Nephron progenitor cell (in vitro differentiated cells): ENCODE data around the gene MDM1.
A peak's percentile ranks its signal among the peaks of the same experiment; 100 is the strongest.

Source experiments
- DNase-seq: peaks from one replicate; pipeline ENCODE4 v3.0.0; 2021
- H3K27ac Mint-ChIP-seq: 2 replicates; pipeline ENCODE4 v1.8.0; 2021; ENCODE audit warnings: mild to moderate bottlenecking, moderate library complexity, mixed read lengths
- H3K27me3 Mint-ChIP-seq: 2 replicates; pipeline ENCODE4 v1.8.0; 2021; ENCODE audit warnings: mild to moderate bottlenecking, low read depth, mixed read lengths; ENCODE audit not compliant: poor library complexity
- H3K36me3 Mint-ChIP-seq: 2 replicates; pipeline ENCODE4 v1.8.0; 2021; ENCODE audit warnings: low read depth, mixed read lengths
- H3K4me1 Mint-ChIP-seq: 2 replicates; pipeline ENCODE4 v1.8.0; 2021; ENCODE audit warnings: mixed read lengths
- H3K4me3 Mint-ChIP-seq: 2 replicates; pipeline ENCODE4 v1.8.0; 2021; ENCODE audit warnings: mild to moderate bottlenecking, moderate library complexity, mixed read lengths
- H3K9me3 Mint-ChIP-seq: 2 replicates; pipeline ENCODE4 v1.8.0; 2021; ENCODE audit warnings: mild to moderate bottlenecking, moderate library complexity, mixed read lengths
- TF ChIP-seq, protein P1 (sequence below): fragments of 200-600 bp; sonication (generic); IDR thresholded peaks from 2 replicates; pipeline ENCODE4 v1.5.0; 2021; ENCODE audit warnings: antibody characterized with exemption

Gene MDM1

GRCh38 chr12:68342966-68343365, 10.8 kb upstream of the MDM1 start:
- Mint-ChIP-seq H3K27ac (no peak overlapping the region), H3K9me3 (no peaks in the 10 kb centered on the region)
- TF ChIP-seq, protein P1, sequence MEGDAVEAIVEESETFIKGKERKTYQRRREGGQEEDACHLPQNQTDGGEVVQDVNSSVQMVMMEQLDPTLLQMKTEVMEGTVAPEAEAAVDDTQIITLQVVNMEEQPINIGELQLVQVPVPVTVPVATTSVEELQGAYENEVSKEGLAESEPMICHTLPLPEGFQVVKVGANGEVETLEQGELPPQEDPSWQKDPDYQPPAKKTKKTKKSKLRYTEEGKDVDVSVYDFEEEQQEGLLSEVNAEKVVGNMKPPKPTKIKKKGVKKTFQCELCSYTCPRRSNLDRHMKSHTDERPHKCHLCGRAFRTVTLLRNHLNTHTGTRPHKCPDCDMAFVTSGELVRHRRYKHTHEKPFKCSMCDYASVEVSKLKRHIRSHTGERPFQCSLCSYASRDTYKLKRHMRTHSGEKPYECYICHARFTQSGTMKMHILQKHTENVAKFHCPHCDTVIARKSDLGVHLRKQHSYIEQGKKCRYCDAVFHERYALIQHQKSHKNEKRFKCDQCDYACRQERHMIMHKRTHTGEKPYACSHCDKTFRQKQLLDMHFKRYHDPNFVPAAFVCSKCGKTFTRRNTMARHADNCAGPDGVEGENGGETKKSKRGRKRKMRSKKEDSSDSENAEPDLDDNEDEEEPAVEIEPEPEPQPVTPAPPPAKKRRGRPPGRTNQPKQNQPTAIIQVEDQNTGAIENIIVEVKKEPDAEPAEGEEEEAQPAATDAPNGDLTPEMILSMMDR, result no peak

DNA sequence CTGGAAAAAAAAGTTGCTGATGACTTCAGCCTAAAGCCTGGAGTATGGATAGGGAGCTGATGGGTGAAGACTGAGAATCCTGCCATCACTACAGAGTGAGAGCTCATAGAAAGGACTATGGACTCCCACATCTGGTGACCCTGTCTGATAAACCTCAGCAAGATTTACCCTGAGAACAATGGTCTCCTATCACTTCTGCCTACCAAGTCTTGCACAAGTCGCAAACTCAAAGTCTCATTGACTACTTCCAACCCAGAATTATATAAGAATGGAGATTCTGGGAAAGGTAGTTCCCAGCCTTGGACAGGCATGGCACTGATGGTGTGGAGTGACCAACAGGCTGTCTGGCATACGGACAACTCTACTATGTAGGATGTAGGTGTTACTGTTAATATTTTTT, 9.7 kb upstream of the MDM1 start:
- DNase-seq, result no peak
- TF ChIP-seq, protein P1, result no peak
- H3K36me3 Mint-ChIP-seq, result no peaks in the 10 kb centered on the region
- H3K27ac Mint-ChIP-seq, result no peak overlapping the region
- H3K4me1 Mint-ChIP-seq, result no peaks in the 10 kb centered on the region
- peaks cover 4% of the 10 kb centered on the region for H3K27me3 Mint-ChIP-seq
- H3K9me3 Mint-ChIP-seq, result no peaks in the 10 kb centered on the region
- H3K4me3 Mint-ChIP-seq, result no peak overlapping the region

More at GRCh38 chr12:68342966-68343365, 10.8 kb upstream of the MDM1 start:
- no peaks in the 10 kb centered on the region for H3K27me3 Mint-ChIP-seq
- H3K4me1 Mint-ChIP-seq, result no peaks in the 10 kb centered on the region
- H3K36me3 Mint-ChIP-seq, result no peaks in the 10 kb centered on the region
- no peak for DNase-seq
- no peak overlapping the region for H3K4me3 Mint-ChIP-seq

DNA sequence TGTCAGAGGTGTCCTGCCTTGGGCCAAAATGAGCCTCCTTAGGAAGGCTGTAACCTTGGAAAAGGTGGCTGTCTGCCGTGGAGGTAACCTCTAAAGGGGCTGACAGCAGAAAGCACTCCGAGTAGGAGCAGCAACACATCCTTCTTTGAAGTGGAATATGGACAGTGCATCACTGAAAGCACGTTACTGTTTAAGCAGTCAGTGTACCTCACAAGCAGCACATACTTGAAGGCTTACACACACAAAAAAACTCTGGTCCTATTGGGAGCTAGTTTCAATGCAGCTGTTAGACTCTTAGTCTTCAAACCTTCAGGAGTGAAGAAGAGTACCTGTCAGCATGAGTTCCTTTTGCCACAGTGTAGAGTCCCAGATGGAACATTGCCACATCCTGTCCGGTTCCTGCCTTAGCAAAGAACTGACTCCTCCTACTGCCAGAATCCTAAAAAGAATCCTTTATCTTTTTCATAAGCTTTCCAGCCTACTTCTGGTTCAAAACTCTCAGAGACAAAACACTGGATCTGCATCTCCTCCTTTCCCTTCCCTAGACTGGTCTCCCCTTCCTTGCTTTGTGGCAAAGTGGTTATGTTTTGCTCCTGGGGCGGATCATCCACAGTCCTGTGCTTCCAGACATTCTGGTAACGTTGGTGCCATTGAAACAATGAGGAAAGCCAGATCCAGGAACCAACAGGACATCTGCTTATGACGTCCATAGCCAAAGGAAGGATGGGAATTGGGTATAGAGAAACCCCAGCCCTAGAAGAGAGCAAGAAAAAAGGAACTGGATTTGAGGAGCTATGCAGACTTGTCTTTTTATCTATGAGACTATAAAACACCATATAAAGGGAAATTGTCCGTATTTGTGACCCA, 8.5 kb upstream of the MDM1 start:
- Mint-ChIP-seq H3K27me3 (peaks cover 4% of the 10 kb centered on the region), H3K4me3 (no peak overlapping the region), H3K4me1 (no peaks in the 10 kb centered on the region), H3K27ac (no peak overlapping the region), H3K9me3 (no peaks in the 10 kb centered on the region), H3K36me3 (no peaks in the 10 kb centered on the region)
- no peak for DNase-seq
- TF ChIP-seq, protein P1, result no peak

DNA sequence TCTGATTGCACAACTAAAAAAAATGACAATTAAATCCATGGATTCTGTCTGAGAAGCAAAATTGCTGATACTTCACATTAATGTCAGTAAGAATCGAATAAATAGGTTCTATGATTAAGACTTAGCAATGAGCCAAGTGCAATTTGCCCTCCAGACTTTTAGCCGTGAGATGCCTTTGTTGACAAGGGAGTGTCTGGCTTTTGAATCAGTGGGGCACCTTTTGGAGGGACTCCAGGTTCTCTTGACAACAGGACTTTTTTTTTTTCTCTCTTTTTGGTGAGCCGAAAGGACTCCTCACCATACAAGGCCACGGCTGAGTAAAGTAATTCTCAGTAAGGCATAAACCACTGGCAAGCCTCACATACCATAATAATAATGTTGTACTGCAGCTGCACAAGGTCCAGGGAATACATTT, 4.7 kb upstream of the MDM1 start:
- Mint-ChIP-seq H3K4me1 (peaks cover 16% of the 10 kb centered on the region), H3K27ac (no peak overlapping the region), H3K9me3 (no peaks in the 10 kb centered on the region), H3K36me3 (no peaks in the 10 kb centered on the region), H3K27me3 (peaks cover 4% of the 10 kb centered on the region), H3K4me3 (no peak overlapping the region)
- DNase-seq, result no peak
- TF ChIP-seq, protein P1, result no peak

DNA sequence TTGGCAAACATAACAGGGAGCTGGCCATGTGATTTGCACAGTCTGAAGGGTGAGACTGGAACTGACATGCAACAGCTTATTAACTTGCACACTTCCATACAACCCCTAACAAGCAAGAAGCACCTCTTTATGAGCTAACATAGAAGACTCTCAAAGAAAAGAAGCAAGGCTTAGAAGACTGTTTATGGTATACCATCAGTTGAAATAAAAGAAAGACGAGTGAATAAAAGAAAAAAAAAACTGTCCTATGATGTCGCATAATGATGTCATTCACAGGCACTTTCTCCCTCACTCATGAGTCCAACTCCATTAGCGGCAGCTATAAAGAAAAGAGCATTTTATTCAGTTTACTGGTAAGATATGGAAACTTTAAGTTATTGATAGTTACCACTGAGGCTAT, 3.3 kb upstream of the MDM1 start:
- peaks cover 4% of the 10 kb centered on the region for H3K27me3 Mint-ChIP-seq
- DNase-seq, result no peak
- H3K9me3 Mint-ChIP-seq, result no peaks in the 10 kb centered on the region
- H3K4me3 Mint-ChIP-seq, result no peak overlapping the region
- TF ChIP-seq, protein P1, result no peak
- H3K4me1 Mint-ChIP-seq, result peaks cover 26% of the 10 kb centered on the region
- no peaks in the 10 kb centered on the region for H3K36me3 Mint-ChIP-seq
- no peak overlapping the region for H3K27ac Mint-ChIP-seq

- TF ChIP-seq, protein P1, result no peak
- Mint-ChIP-seq H3K27me3 (peaks cover 4% of the 10 kb centered on the region), H3K36me3 (peaks cover 10% of the 10 kb centered on the region), H3K4me3 (peak overlapping the region; percentile 44), H3K27ac (no peak overlapping the region), H3K9me3 (no peaks in the 10 kb centered on the region), H3K4me1 (peaks cover 37% of the 10 kb centered on the region)
- no peak for DNase-seq
Observed at GRCh38 chr12:68334132-68334531, 2.0 kb upstream of the MDM1 start.
